Umbilical cord (tissue), 1 donor: ENCODE measurements around the gene MAPK1. TPM values are rescaled to one million over a fixed set of nuclear protein-coding genes. Genes with fewer than 3 reads are reported as not detected.

Experiments used
- total RNA-seq: library from RNA; depleted of rRNA; stranded (reverse); fragments of >200 nt; gene quantifications from one replicate; pipeline ENCODE4 v1.2.3, GENCODE V29; 2014; ENCODE audit warnings: low replicate concordance; ENCODE audit not compliant: insufficient read depth

The MAPK1 gene
- total RNA-seq, 1 donor from 2014 or later = 47.9 TPM

Other genes with a start within 250 kb of the MAPK1 start
- gene YDJC, start 237.6 kb downstream of the MAPK1 start, total RNA-seq = not detected
- not detected for gene CCDC116, start 234.9 kb downstream of the MAPK1 start, total RNA-seq
- 6.7 TPM for gene SDF2L1, start 225.3 kb downstream of the MAPK1 start, total RNA-seq
- 35.6 TPM for gene PPIL2, start 201.6 kb downstream of the MAPK1 start, total RNA-seq
- 9.6 TPM for gene YPEL1, start 131.9 kb downstream of the MAPK1 start, total RNA-seq
- 23.6 TPM for gene PPM1F, start 85.2 kb upstream of the MAPK1 start, total RNA-seq
- gene TOP3B, start 115.1 kb upstream of the MAPK1 start, total RNA-seq = 24.8 TPM